Tibial artery (tissue), 4 donors: Measurements from ENCODE around the gene MIX23.
"Not testable (repeated sequence)": the region's sequence is repeated elsewhere in the genome, so short reads cannot be mapped to it uniquely, and the experiment has no call there.

ENCODE experiments used
- DNase-seq, 2 donors: peaks; one replicate each; pipeline ENCODE4 v3.0.0-alpha.2; 2019
- H3K27ac ChIP-seq, 2 donors: fragments of 200-600 bp; sonication (generic) in 1 of 2; 1 replicate in 1 of 2; 2 replicates in 1 of 2; pipeline ENCODE4 v1.5.1; 2018 to 2019; ENCODE audit warnings: mild to moderate bottlenecking in 1 of 2
- H3K27me3 ChIP-seq, 2 donors: fragments of 200-600 bp; sonication (generic) in 1 of 2; one replicate each; pipeline versions ENCODE4 v1.5.1 to v1.6.0; 2016 to 2019
- H3K36me3 ChIP-seq, 3 donors: fragments of 200-600 bp; sonication (generic) in 2 of 3; one replicate each; pipeline ENCODE4 v1.5.1; 2016 to 2019; ENCODE audit warnings: mild to moderate bottlenecking in 2 of 3
- H3K4me1 ChIP-seq, 4 donors: fragments of 200-600 bp; sonication (generic) in 2 of 4; 1 replicate in 3 of 4; 2 replicates in 1 of 4; pipeline ENCODE4 v1.5.1; 2016 to 2019
- H3K4me3 ChIP-seq, 2 donors: fragments of 200-600 bp; sonication (generic) in 1 of 2; 1 replicate in 1 of 2; 2 replicates in 1 of 2; pipeline ENCODE4 v1.5.1; 2018 to 2019; ENCODE audit warnings: mild to moderate bottlenecking in 2 of 2
- H3K9me3 ChIP-seq, 3 donors: fragments of 200-600 bp; sonication (generic) in 1 of 3; one replicate each; pipeline ENCODE4 v1.5.1; 2016 to 2019
- CTCF ChIP-seq, 2 experiments: fragments of 200-600 bp in 1 of 2; fragments of 450-650 bp in 1 of 2; IDR thresholded peaks; one replicate each; pipeline ENCODE4 v1.5.1; 2017 to 2019; ENCODE audit warnings: antibody characterized with exemption in 2 of 2, mild to moderate bottlenecking in 1 of 2, moderate library complexity in 1 of 2
- intact Hi-C: fragments of 100-400 bp; cut with DNase I; formaldehyde crosslinking; loops from one replicate; pipeline ENCODE4 v1.15.0; 2023; ENCODE audit warnings: low total_unique reads

The MIX23 gene

GRCh38 chr3:122387709-122388108, 4.7 kb upstream of the MIX23 start:
- no peak for DNase-seq
- Histone ChIP-seq H3K9me3 (no peaks in the 10 kb centered on the region), H3K36me3 (no peaks in the 10 kb centered on the region), H3K27me3 (no peaks in the 10 kb centered on the region), H3K27ac (no peak overlapping the region), H3K4me1 (peaks cover 0 to 15% (median 6%) of the 10 kb centered on the region in 4 donors), H3K4me3 (no peak overlapping the region)
- intact Hi-C loops, result loop anchor here (10.0 kb wide), 1 partner anchor 297 kb away; the partner anchor contains the start of gene PARP14
- no peak for TF ChIP-seq CTCF (IDR thresholded peaks at IDR 0.05)

DNA sequence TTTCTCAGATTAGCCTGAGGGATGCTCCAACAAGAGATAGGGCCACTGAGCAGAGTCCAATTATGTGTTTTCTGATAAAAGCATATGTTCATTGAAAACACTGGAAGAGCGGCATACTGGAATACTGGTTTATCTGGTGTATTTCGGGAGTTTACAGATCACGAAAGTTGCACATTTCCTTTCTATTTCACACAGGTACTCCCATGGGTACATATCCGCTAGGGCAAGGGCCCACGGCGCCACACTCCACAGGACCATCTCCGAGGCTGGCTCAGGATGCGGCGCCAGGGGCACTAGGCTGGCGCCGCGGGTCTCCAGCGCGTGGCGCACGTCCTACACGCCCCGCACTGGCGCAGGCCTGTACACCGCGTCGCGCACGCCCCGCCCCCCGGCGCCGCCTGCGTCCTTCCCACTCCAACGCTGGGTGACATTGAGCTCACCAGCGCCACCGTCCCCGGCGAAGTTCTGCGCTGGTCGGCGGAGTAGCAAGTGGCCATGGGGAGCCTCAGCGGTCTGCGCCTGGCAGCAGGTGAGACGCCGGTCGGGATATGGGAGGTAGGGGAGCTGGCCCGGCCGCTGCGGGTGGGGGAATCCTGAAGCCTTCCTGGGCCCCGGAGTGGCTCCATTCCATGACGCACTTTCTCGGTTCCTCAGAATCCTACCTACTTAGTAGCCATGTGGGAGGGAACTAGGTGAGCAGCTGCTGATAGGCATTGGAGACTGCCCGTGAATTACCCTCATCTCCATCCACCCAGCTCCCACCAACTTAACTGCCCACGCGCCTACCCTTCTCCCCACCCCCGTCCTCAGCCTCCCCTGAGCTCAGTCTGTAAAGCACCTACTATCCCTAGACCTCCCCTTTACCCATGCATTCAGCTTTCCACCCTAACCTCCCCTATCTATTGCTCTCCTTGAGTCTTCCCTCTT, 1.0 kb upstream of the MIX23 start, which contains the start of gene FAM162A:
Gene FAM162A (plus strand): TSS at position 412 of the 927 bp plus-strand sequence. CDS start 84 bp downstream, at position 496.
- H3K4me1 ChIP-seq, result peaks cover 0 to 24% (median 12%) of the 10 kb centered on the region in 4 donors
- H3K9me3 ChIP-seq, result no peaks in the 10 kb centered on the region
- H3K27me3 ChIP-seq, result no peaks in the 10 kb centered on the region
- H3K4me3 ChIP-seq, result peak within 1 kb of the TSS; percentile 72 to 82
- TF ChIP-seq CTCF (IDR thresholded peaks at IDR 0.05), result peak; percentile 38 to 48
- peak; percentile 94 to 96 for DNase-seq
- intact Hi-C loops, result loop anchor here (10.0 kb wide), 1 partner anchor 301 kb away; the partner anchor contains the start of gene PARP14
- no peaks in the 10 kb centered on the region for H3K36me3 ChIP-seq
- peak within 1 kb of the TSS; percentile 87 to 90 for H3K27ac ChIP-seq

DNA sequence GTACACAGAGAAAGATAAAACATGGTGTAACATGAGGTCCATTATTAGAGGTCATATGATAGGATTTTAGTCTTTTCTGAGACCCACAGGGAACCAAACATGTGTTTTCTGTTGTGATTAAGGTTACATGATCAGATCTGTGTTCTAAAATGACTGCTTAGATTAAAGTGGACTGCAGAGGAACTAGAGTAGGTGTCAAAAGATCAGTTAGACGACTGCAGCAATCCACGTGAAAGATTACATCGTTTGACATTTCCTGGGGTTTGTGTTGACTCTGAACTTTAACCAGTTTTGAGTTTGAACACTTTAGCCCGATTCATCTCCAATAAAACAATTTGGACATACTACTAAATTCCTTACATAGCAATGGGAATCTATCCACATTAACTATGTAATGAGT, 5.1 kb downstream of the MIX23 start:
- no peaks in the 10 kb centered on the region for H3K9me3 ChIP-seq
- TF ChIP-seq CTCF (IDR thresholded peaks at IDR 0.05), result no peak
- intact Hi-C loops, result no loop called here

GRCh38 chr3:122374034-122374433, 9.0 kb downstream of the MIX23 start:
- H3K4me3 ChIP-seq, result no peak overlapping the region
- DNase-seq, result no peak
- no peaks in the 10 kb centered on the region for H3K9me3 ChIP-seq
- TF ChIP-seq CTCF (IDR thresholded peaks at IDR 0.05), result no peak
- peaks cover 0 to 14% (median 0%) of the 10 kb centered on the region in 3 donors for H3K36me3 ChIP-seq
- no peaks in the 10 kb centered on the region for H3K27me3 ChIP-seq
- H3K4me1 ChIP-seq, result no peaks in the 10 kb centered on the region
- H3K27ac ChIP-seq, result no peak overlapping the region
- intact Hi-C loops, result no loop called here

More for the DNA sequence above, 5.1 kb downstream of the MIX23 start:
- Histone ChIP-seq H3K4me1 (peaks cover 0 to 8% (median 6%) of the 10 kb centered on the region in 4 donors), H3K36me3 (no peaks in the 10 kb centered on the region), H3K27ac (no peak overlapping the region), H3K27me3 (no peaks in the 10 kb centered on the region), H3K4me3 (no peak overlapping the region)
- DNase-seq, result no peak

- Histone ChIP-seq H3K27me3 (no peaks in the 10 kb centered on the region), H3K4me3 (no peak overlapping the region), H3K27ac (no peak overlapping the region), H3K9me3 (no peaks in the 10 kb centered on the region), H3K4me1 (no peaks in the 10 kb centered on the region), H3K36me3 (peaks cover 43 to 73% (median 47%) of the 10 kb centered on the region in 3 donors)
- TF ChIP-seq CTCF (IDR thresholded peaks at IDR 0.05), result no peak
- intact Hi-C loops, result no loop called here
- DNase-seq, result no peak
These were observed 16.7 kb downstream of the MIX23 start for GRCh38 chr3:122366379-122366749.

DNA sequence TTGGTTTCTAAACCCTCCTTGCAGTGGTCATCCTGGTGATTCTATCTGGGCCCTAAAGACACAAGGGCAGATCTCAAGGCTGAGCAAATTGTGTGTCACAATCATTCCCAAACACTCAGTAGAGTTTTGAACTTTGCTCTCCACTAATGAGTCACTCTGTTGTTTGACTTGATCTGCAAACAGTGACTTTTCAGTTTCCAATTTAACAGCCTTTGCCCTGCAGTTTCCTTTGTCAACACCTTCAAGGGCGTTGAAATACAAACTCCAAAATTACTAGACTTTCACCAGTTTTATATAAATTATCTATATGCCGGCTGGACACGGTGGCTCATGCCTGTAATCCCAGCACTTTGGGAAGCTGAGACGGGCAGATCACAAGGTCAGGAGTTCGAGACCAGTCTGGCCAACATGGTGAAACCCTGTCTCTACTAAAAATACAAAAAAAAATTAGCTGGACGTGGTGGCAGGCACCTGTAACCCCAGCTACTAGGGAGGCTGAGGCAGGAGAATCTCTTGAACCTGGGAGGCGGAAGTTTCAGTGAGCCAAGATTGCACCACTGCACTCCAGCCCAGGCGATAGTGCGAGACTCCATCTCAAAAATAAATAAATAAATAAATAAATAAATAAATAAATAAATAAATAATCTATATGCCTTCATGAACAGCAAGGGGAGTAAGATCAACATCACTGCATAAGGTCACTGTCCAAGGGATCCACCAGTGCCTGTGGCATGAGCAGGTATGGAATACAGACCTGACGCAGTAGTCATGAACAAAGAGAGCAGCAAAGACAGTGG, 17.3 kb downstream of the MIX23 start:
- intact Hi-C loops, H3K4me3 ChIP-seq, H3K4me1 ChIP-seq, H3K9me3 ChIP-seq, DNase-seq, H3K27ac ChIP-seq, H3K27me3 ChIP-seq: not testable (repeated sequence)
- peaks cover 48 to 75% (median 51%) of the 10 kb centered on the region in 3 donors for H3K36me3 ChIP-seq
